ENCODE results near the gene RAD51B. TPM values are rescaled to one million over a fixed set of nuclear protein-coding genes. Genes with fewer than 3 reads are reported as not detected.

Gene RAD51B
- total and polyA plus RNA-seq, 9 of the 15 experiments (the other 6 are each of a cell fraction or from before 2014, with no cell fraction given): 8.5 to 17.3 (median 11.3) TPM

DNA sequence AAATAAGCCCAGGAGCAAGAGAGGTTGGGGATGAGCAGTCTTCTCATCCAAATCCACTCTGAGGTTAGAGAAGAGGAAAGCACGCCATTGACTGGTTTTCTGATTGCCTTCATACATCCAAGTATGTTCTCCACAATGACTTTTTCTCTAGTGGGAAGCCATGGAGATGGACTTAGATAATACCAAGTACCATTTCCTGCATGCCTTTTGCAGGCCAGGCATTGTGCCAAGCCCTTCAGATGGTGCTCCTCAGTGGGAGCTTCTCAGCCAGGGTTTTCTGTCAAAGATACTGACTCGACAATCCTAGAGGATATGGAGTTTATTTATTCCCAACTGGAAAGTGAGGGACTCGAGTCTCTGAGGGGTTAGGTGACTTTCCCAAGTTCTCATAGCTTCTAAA is 755.3 kb downstream of the RAD51B start:
- ChIA-PET POLR2A (interaction anchor here (0.9 to 1.8 kb wide), 4 partner anchors 9 to 17 kb away, joined by 3 to 4 read pairs (median 4); no protein-coding TSS in a partner anchor), CTCF (ENCODE audit: low intra/inter-chr PET ratio) (no interaction called here)
- WGBS (ENCODE audit: insufficient coverage, low coverage, missing lambda C conversion rate): 31% methylated on average over 3 of the region's 3 CpGs
- intact Hi-C loops (cut with micrococcal nuclease): no loop called here
- in situ Hi-C loops (cut with MboI): no loop called here
- Histone ChIP-seq H2AFZ (ENCODE audit: low read depth, low read length) (no peak overlapping the region), H3K4me1 (replicated peaks in 1 of 2; ENCODE audit: control insufficient read depth in 2 of 2, insufficient read depth in 2 of 2, low read length in 2 of 2) (no peaks in the 10 kb centered on the region; a peak in 1 of 5 replicates), H3K27ac (ENCODE audit: extremely low read depth, low read depth, low read length) (no peak overlapping the region), H3K9me3 (replicated peaks; ENCODE audit: control insufficient read depth, insufficient read depth, low read depth, low read length) (no peaks in the 10 kb centered on the region), H3K27me3 (ENCODE audit: control insufficient read depth in 2 of 2, insufficient read depth in 2 of 2, low read length in 2 of 2) (no peaks in the 10 kb centered on the region), H3K4me2 (ENCODE audit: insufficient read depth, low read length) (no peak overlapping the region), H3K9me1 (ENCODE audit: control insufficient read depth, insufficient read depth, low read length) (no peaks in the 10 kb centered on the region), H4K20me1 (replicated peaks; ENCODE audit: control insufficient read depth, insufficient read depth, low read length) (no peaks in the 10 kb centered on the region), H3K36me3 (ENCODE audit: control insufficient read depth, insufficient read depth, low read length) (no peaks in the 10 kb centered on the region), H3K9ac (ENCODE audit: insufficient read depth in 1 of 2, low read depth in 2 of 2, low read length in 2 of 2) (no peak overlapping the region), H3K79me2 (ENCODE audit: control insufficient read depth, insufficient read depth, low read length) (no peaks in the 10 kb centered on the region), H3K4me3 (no peak overlapping the region)
- FAIRE-seq (no peak), DNase-seq (ENCODE audit: extremely low read depth in 1 of 4, low spot score in 3 of 4) (no peak), ATAC-seq (no peak)
- TF ChIP-seq MCM7 (IDR thresholded peaks at IDR 0.05) (no peak), ZNF778 (CRISPR knock-in tag; IDR thresholded peaks at IDR 0.05) (no peak), BACH1 (tag; IDR thresholded peaks at IDR 0.05) (no peak), ZNF696 (CRISPR knock-in tag; conservative IDR thresholded peaks at IDR 0.05) (no peak), ZEB2 (IDR thresholded peaks at IDR 0.05) (no peak), STAT5B (CRISPR knock-in tag; IDR thresholded peaks at IDR 0.05) (no peak), DDX20 (tag; IDR thresholded peaks at IDR 0.05; ENCODE audit: low read depth) (no peak), CBX5 (IDR thresholded peaks at IDR 0.05; ENCODE audit: borderline replicate concordance, low read depth) (no peak), TCF7 (IDR thresholded peaks at IDR 0.05; ENCODE audit: borderline replicate concordance) (no peak), ZBTB17 (CRISPR knock-in tag; IDR thresholded peaks at IDR 0.05) (no peak)
- TF ChIP-seq, protein P1, sequence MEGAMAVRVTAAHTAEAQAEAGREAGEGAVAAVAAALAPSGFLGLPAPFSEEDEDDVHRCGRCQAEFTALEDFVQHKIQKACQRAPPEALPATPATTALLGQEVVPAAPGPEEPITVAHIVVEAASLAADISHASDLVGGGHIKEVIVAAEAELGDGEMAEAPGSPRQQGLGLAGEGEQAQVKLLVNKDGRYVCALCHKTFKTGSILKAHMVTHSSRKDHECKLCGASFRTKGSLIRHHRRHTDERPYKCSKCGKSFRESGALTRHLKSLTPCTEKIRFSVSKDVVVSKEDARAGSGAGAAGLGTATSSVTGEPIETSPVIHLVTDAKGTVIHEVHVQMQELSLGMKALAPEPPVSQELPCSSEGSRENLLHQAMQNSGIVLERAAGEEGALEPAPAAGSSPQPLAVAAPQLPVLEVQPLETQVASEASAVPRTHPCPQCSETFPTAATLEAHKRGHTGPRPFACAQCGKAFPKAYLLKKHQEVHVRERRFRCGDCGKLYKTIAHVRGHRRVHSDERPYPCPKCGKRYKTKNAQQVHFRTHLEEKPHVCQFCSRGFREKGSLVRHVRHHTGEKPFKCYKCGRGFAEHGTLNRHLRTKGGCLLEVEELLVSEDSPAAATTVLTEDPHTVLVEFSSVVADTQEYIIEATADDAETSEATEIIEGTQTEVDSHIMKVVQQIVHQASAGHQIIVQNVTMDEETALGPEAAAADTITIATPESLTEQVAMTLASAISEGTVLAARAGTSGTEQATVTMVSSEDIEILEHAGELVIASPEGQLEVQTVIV (CRISPR knock-in tag; IDR thresholded peaks at IDR 0.05; ENCODE audit: borderline replicate concordance): no peak
- TF ChIP-seq, protein P2, sequence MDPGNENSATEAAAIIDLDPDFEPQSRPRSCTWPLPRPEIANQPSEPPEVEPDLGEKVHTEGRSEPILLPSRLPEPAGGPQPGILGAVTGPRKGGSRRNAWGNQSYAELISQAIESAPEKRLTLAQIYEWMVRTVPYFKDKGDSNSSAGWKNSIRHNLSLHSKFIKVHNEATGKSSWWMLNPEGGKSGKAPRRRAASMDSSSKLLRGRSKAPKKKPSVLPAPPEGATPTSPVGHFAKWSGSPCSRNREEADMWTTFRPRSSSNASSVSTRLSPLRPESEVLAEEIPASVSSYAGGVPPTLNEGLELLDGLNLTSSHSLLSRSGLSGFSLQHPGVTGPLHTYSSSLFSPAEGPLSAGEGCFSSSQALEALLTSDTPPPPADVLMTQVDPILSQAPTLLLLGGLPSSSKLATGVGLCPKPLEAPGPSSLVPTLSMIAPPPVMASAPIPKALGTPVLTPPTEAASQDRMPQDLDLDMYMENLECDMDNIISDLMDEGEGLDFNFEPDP (CRISPR knock-in tag; IDR thresholded peaks at IDR 0.05): no peak
- no TSS peak for BruUV-seq (replicated peaks)

Measured in K562 (cell line).